HG03342 (cell line): Measurements from ENCODE around the gene PLA2G7.
"Not testable (repeated sequence)": the region's sequence is repeated elsewhere in the genome, so short reads cannot be mapped to it uniquely, and the experiment has no call there.

Experiments used
- ATAC-seq: cut with Tn5 transposase; IDR thresholded peaks from one replicate; pipeline ENCODE4 v1.9.1; 2021; ENCODE audit warnings: mild to moderate bottlenecking, moderate library complexity; ENCODE audit not compliant: unreplicated experiment

PLA2G7 gene

GRCh38 chr6:46749731-46750130 lies 14.6 kb upstream of the PLA2G7 start:
- no peak for ATAC-seq

- ATAC-seq = no peak
Measured at GRCh38 chr6:46748940-46749503, 13.8 kb upstream of the PLA2G7 start.

GRCh38 chr6:46746696-46747095 lies 11.5 kb upstream of the PLA2G7 start, which contains the start of gene ANKRD66:
TSS of gene ANKRD66 (plus strand) at chr6:46746933. CDS start at chr6:46751949, 5,016 bp downstream.
- no peak for ATAC-seq

GRCh38 chr6:46745973-46746372 lies 10.8 kb upstream of the PLA2G7 start:
- ATAC-seq = no peak

GRCh38 chr6:46744159-46744725 lies 9.1 kb upstream of the PLA2G7 start:
- not testable (repeated sequence) for ATAC-seq

GRCh38 chr6:46743425-46744158 lies 8.4 kb upstream of the PLA2G7 start:
- no peak for ATAC-seq

- ATAC-seq = no peak
Measured at GRCh38 chr6:46741910-46742309, 6.7 kb upstream of the PLA2G7 start.

- ATAC-seq = no peak
Measured at GRCh38 chr6:46741482-46741881, 6.3 kb upstream of the PLA2G7 start.

GRCh38 chr6:46736906-46737305 lies 1.7 kb upstream of the PLA2G7 start:
- no peak for ATAC-seq

GRCh38 chr6:46735720-46736031 lies 501 bp upstream of the PLA2G7 start:
- ATAC-seq = no peak

GRCh38 chr6:46733341-46733801 lies 1.8 kb downstream of the PLA2G7 start:
- no peak for ATAC-seq

GRCh38 chr6:46730921-46731461 lies 4.2 kb downstream of the PLA2G7 start:
- no peak for ATAC-seq

- no peak for ATAC-seq
Measured at GRCh38 chr6:46729787-46730326, 5.3 kb downstream of the PLA2G7 start.

- ATAC-seq = no peak
Measured at GRCh38 chr6:46720401-46720800, 14.8 kb downstream of the PLA2G7 start.

GRCh38 chr6:46719099-46719498 lies 16.1 kb downstream of the PLA2G7 start:
- no peak for ATAC-seq

- no peak for ATAC-seq
Measured at GRCh38 chr6:46715141-46715540, 20.0 kb downstream of the PLA2G7 start.

- ATAC-seq = no peak
Measured at GRCh38 chr6:46711491-46711890, 23.7 kb downstream of the PLA2G7 start.

- no peak for ATAC-seq
Measured at GRCh38 chr6:46706464-46706863, 28.7 kb downstream of the PLA2G7 start.

GRCh38 chr6:46704562-46704961 lies 30.6 kb downstream of the PLA2G7 start:
- ATAC-seq = no peak

- ATAC-seq = no peak
Measured at GRCh38 chr6:46699970-46700369, 35.2 kb downstream of the PLA2G7 start.

- no peak for ATAC-seq
Measured at GRCh38 chr6:46690911-46691451, 44.2 kb downstream of the PLA2G7 start.
